Measurements from ENCODE around the gene MAP3K20.

GRCh38 chr2:173130496-173131465 is 55.1 kb downstream of the MAP3K20 start:
- TF ChIP-seq CTCF (conservative IDR thresholded peaks at IDR 0.05; ENCODE audit: low read depth, low read length), result no peak
- TF ChIP-seq EZH2 (IDR thresholded peaks at IDR 0.05; ENCODE audit: borderline replicate concordance, low read depth, low read length, poor library complexity, severe bottlenecking), result no peak

All from A673 (cell line).